RWPE1 (cell line): ENCODE data around the gene PPM1F.

ENCODE experiments used
- CTCF ChIA-PET: fragments of 350-600 bp; sonication (Branson Sonifier 250); formaldehyde crosslinking; extraction: SDS; loops from one replicate; lab custom pipeline; 2021; lab: Yijun Ruan, JAX
- POLR2A ChIA-PET: fragments of 400-600 bp; formaldehyde crosslinking; extraction: SDS; loops from one replicate; lab custom pipeline; 2020; ENCODE audit warnings: antibody characterized with exemption; ENCODE audit not compliant: low non-redundant PET; lab: Yijun Ruan, JAX
- DNase-seq: peaks from one replicate; pipeline ENCODE4 v3.0.0; 2012; ENCODE audit warnings: low spot score
- H3K27ac ChIP-seq: fragments of 450-650 bp; 2 replicates; pipeline ENCODE4 v1.5.1; 2017
- CTCF ChIP-seq: fragments of 450-650 bp; conservative IDR thresholded peaks from 2 replicates; pipeline ENCODE4 v1.5.1; 2017; ENCODE audit warnings: low read depth, mild to moderate bottlenecking

Gene PPM1F

GRCh38 chr22:21966643-21967516 is 14.2 kb upstream of the PPM1F start:
- no peak for DNase-seq
- TF ChIP-seq CTCF, result no peak
- H3K27ac ChIP-seq, result 0 out of 2 replicates have a peak overlapping the region, but pooled peaks have one; percentile 16
- CTCF ChIA-PET, result interaction anchor here (0.6 to 1.1 kb wide), 2 partner anchors 14 to 178 kb away, joined by 3 read pairs; partner anchors contain the start of gene PPM1F
- POLR2A ChIA-PET, result no interaction called here

GRCh38 chr22:21965762-21966288 is 13.2 kb upstream of the PPM1F start:
- no peak for DNase-seq
- ChIA-PET CTCF (interaction anchor here (0.6 kb wide), 1 partner anchor 179 kb away, joined by 3 read pairs; no protein-coding TSS in a partner anchor), POLR2A (no interaction called here)
- TF ChIP-seq CTCF, result no peak
- no peak overlapping the region for H3K27ac ChIP-seq

GRCh38 chr22:21964918-21965484 is 12.4 kb upstream of the PPM1F start:
- no peak overlapping the region for H3K27ac ChIP-seq
- CTCF ChIA-PET, result interaction anchor here (1.0 to 2.6 kb wide), 2 partner anchors 8 to 12 kb away, joined by 3 to 8 read pairs; partner anchors contain the start of gene PPM1F
- POLR2A ChIA-PET, result no interaction called here
- no peak for TF ChIP-seq CTCF
- DNase-seq, result no peak

- POLR2A ChIA-PET, result no interaction called here
- CTCF ChIA-PET, result interaction anchor here (1.0 to 2.6 kb wide), 2 partner anchors 8 to 11 kb away, joined by 3 to 8 read pairs; partner anchors contain the start of gene PPM1F
- TF ChIP-seq CTCF, result no peak
- H3K27ac ChIP-seq, result no peak overlapping the region
- no peak for DNase-seq
These were observed 11.6 kb upstream of the PPM1F start for GRCh38 chr22:21964234-21964633.

GRCh38 chr22:21963790-21964211 is 11.2 kb upstream of the PPM1F start:
- no peak overlapping the region for H3K27ac ChIP-seq
- ChIA-PET CTCF (interaction anchor here (1.0 to 2.6 kb wide), 2 partner anchors 9 to 11 kb away, joined by 3 to 8 read pairs; partner anchors contain the start of gene PPM1F), POLR2A (no interaction called here)
- no peak for TF ChIP-seq CTCF
- no peak for DNase-seq

- ChIA-PET POLR2A (no interaction called here), CTCF (interaction anchor here (2.6 kb wide), 1 partner anchor 10 kb away, joined by 8 read pairs; the partner anchor contains the start of gene PPM1F)
- TF ChIP-seq CTCF, result no peak
- no peak for DNase-seq
- no peak overlapping the region for H3K27ac ChIP-seq
These were observed 10.6 kb upstream of the PPM1F start for GRCh38 chr22:21963286-21963685.
